Hematopoietic multipotent progenitor cell (in vitro differentiated cells): ENCODE results near the gene ARL5A. TPM values are rescaled to one million over a fixed set of nuclear protein-coding genes. Genes with fewer than 3 reads are reported as not detected.

Source experiments
- DNase-seq, 3 donors: peaks; one replicate each; pipeline ENCODE4 v3.0.0-alpha.2; 2011 to 2015; ENCODE audit warnings: low read depth in 2 of 3, low spot score in 2 of 3
- total RNA-seq: library from RNA; depleted of rRNA; stranded (reverse); fragments of >200 nt; gene quantifications from one replicate; pipeline ENCODE4 v1.2.3, GENCODE V29; 2012

Gene ARL5A
- total RNA-seq, 1 donor = 16.2 TPM

GRCh38 chr2:151769606-151770005 is 58.6 kb downstream of the ARL5A start:
- no peak for DNase-seq

GRCh38 chr2:151767536-151767935 is 60.7 kb downstream of the ARL5A start:
- DNase-seq = no peak

GRCh38 chr2:151766437-151767153 is 61.6 kb downstream of the ARL5A start:
- no peak for DNase-seq

- DNase-seq = no peak
These were observed 62.3 kb downstream of the ARL5A start for GRCh38 chr2:151765760-151766410.

GRCh38 chr2:151762694-151763093 is 65.5 kb downstream of the ARL5A start:
- no peak for DNase-seq

- no peak for DNase-seq
These were observed 66.5 kb downstream of the ARL5A start for GRCh38 chr2:151761687-151762086.

- DNase-seq = no peak
These were observed 67.0 kb downstream of the ARL5A start for GRCh38 chr2:151761193-151761592.

- no peak for DNase-seq
These were observed 68.0 kb downstream of the ARL5A start for GRCh38 chr2:151760139-151760650.

GRCh38 chr2:151758744-151759143 is 69.5 kb downstream of the ARL5A start:
- no peak for DNase-seq

GRCh38 chr2:151757861-151758260 is 70.4 kb downstream of the ARL5A start:
- no peak for DNase-seq

- no peak for DNase-seq
These were observed 71.4 kb downstream of the ARL5A start for GRCh38 chr2:151756820-151757219.

- DNase-seq = no peak
These were observed 73.8 kb downstream of the ARL5A start for GRCh38 chr2:151754253-151754897.

- no peak for DNase-seq
These were observed 74.7 kb downstream of the ARL5A start for GRCh38 chr2:151753540-151753939.

Other genes starting within 250 kb of the ARL5A start
- gene NEB, start 93.9 kb downstream of the ARL5A start, total RNA-seq = under 0.01 TPM